ENCODE results near the gene STAG1.
"Not testable (repeated sequence)": the region's sequence is repeated elsewhere in the genome, so short reads cannot be mapped to it uniquely, and the experiment has no call there.

STAG1 gene

GRCh38 chr3:136545664-136546268 lies 206.4 kb downstream of the STAG1 start:
- Histone ChIP-seq H3K4me1 (ENCODE audit: insufficient read depth, low read length) (no peaks in the 10 kb centered on the region), H3K27me3 (ENCODE audit: insufficient read depth, low read length) (no peaks in the 10 kb centered on the region), H3K36me3 (ENCODE audit: insufficient read depth, low read length) (no peaks in the 10 kb centered on the region), H3K4me3 (ENCODE audit: low read length) (no peak overlapping the region), H3K9me3 (ENCODE audit: insufficient read depth, low read depth, low read length) (no peaks in the 10 kb centered on the region), H3K27ac (ENCODE audit: low read depth, low read length) (no peak overlapping the region), H3K9ac (ENCODE audit: low read depth, low read length) (no peak overlapping the region)
- 100% methylated on average over 3 of the region's 3 CpGs for WGBS

GRCh38 chr3:136544532-136544931 lies 207.6 kb downstream of the STAG1 start:
- Histone ChIP-seq H3K36me3 (ENCODE audit: insufficient read depth, low read length) (no peaks in the 10 kb centered on the region), H3K27me3 (ENCODE audit: insufficient read depth, low read length) (no peaks in the 10 kb centered on the region), H3K9me3 (ENCODE audit: insufficient read depth, low read depth, low read length) (no peaks in the 10 kb centered on the region), H3K4me1 (ENCODE audit: insufficient read depth, low read length) (no peaks in the 10 kb centered on the region), H3K4me3 (ENCODE audit: low read length) (no peak overlapping the region), H3K27ac (ENCODE audit: low read depth, low read length) (no peak overlapping the region), H3K9ac (ENCODE audit: low read depth, low read length) (no peak overlapping the region)
- WGBS, result 94% methylated on average over 3 of the region's 3 CpGs

GRCh38 chr3:136543385-136543784 lies 208.8 kb downstream of the STAG1 start:
- Histone ChIP-seq H3K9me3 (ENCODE audit: insufficient read depth, low read depth, low read length) (no peaks in the 10 kb centered on the region), H3K27me3 (ENCODE audit: insufficient read depth, low read length) (no peaks in the 10 kb centered on the region), H3K4me3 (ENCODE audit: low read length) (no peak overlapping the region), H3K4me1 (ENCODE audit: insufficient read depth, low read length) (no peaks in the 10 kb centered on the region), H3K36me3 (ENCODE audit: insufficient read depth, low read length) (no peaks in the 10 kb centered on the region), H3K9ac (ENCODE audit: low read depth, low read length) (no peak overlapping the region), H3K27ac (ENCODE audit: low read depth, low read length) (no peak overlapping the region)
- 93% methylated on average over 2 of the region's 4 CpGs for WGBS

GRCh38 chr3:136535906-136536305 lies 216.3 kb downstream of the STAG1 start:
- no peaks in the 10 kb centered on the region for H3K27me3 ChIP-seq (ENCODE audit: insufficient read depth, low read length)
- no peak overlapping the region for H3K27ac ChIP-seq (ENCODE audit: low read depth, low read length)
- H3K4me1 ChIP-seq (ENCODE audit: insufficient read depth, low read length), result no peaks in the 10 kb centered on the region
- 95% methylated on average over 1 of the region's 3 CpGs for WGBS
- no peaks in the 10 kb centered on the region; the same call in 1 of the 2 replicates for H3K36me3 ChIP-seq (ENCODE audit: insufficient read depth, low read length)
- no peaks in the 10 kb centered on the region for H3K9me3 ChIP-seq (ENCODE audit: insufficient read depth, low read depth, low read length)
- no peak overlapping the region for H3K9ac ChIP-seq (ENCODE audit: low read depth, low read length)
- no peak overlapping the region for H3K4me3 ChIP-seq (ENCODE audit: low read length)

- H3K4me1 ChIP-seq (ENCODE audit: insufficient read depth, low read length), result 0 out of 2 replicates have a peak, but pooled peaks cover 6% of the 10 kb centered on the region
- no peak overlapping the region for H3K27ac ChIP-seq (ENCODE audit: low read depth, low read length)
- 100% methylated on average over 1 of the region's 1 CpG for WGBS
- no peak overlapping the region for H3K9ac ChIP-seq (ENCODE audit: low read depth, low read length)
- no peaks in the 10 kb centered on the region for H3K9me3 ChIP-seq (ENCODE audit: insufficient read depth, low read depth, low read length)
- H3K4me3 ChIP-seq (ENCODE audit: low read length), result no peak overlapping the region
- no peaks in the 10 kb centered on the region; the same call in 1 of the 2 replicates for H3K36me3 ChIP-seq (ENCODE audit: insufficient read depth, low read length)
- no peaks in the 10 kb centered on the region for H3K27me3 ChIP-seq (ENCODE audit: insufficient read depth, low read length)
Measured at GRCh38 chr3:136532766-136533165, 219.4 kb downstream of the STAG1 start.

GRCh38 chr3:136518102-136518501 lies 234.1 kb downstream of the STAG1 start:
- Histone ChIP-seq H3K36me3 (ENCODE audit: insufficient read depth, low read length) (peaks cover 3% of the 10 kb centered on the region; the same call in 1 of the 2 replicates), H3K9me3 (ENCODE audit: insufficient read depth, low read depth, low read length) (no peaks in the 10 kb centered on the region), H3K27me3 (ENCODE audit: insufficient read depth, low read length) (no peaks in the 10 kb centered on the region), H3K4me1 (ENCODE audit: insufficient read depth, low read length) (no peaks in the 10 kb centered on the region), H3K4me3 (ENCODE audit: low read length) (no peak overlapping the region), H3K9ac (ENCODE audit: low read depth, low read length) (no peak overlapping the region), H3K27ac (ENCODE audit: low read depth, low read length) (no peak overlapping the region)
- 97% methylated on average over 1 of the region's 2 CpGs for WGBS

- Histone ChIP-seq H3K9me3 (ENCODE audit: insufficient read depth, low read depth, low read length) (no peaks in the 10 kb centered on the region), H3K36me3 (ENCODE audit: insufficient read depth, low read length) (peaks cover 3% of the 10 kb centered on the region; the same call in 1 of the 2 replicates), H3K4me1 (ENCODE audit: insufficient read depth, low read length) (no peaks in the 10 kb centered on the region), H3K27me3 (ENCODE audit: insufficient read depth, low read length) (no peaks in the 10 kb centered on the region), H3K27ac (ENCODE audit: low read depth, low read length) (no peak overlapping the region), H3K4me3 (ENCODE audit: low read length) (no peak overlapping the region), H3K9ac (ENCODE audit: low read depth, low read length) (no peak overlapping the region)
- WGBS, result 77% methylated on average over 2 of the region's 3 CpGs
Measured at GRCh38 chr3:136516656-136517055, 235.5 kb downstream of the STAG1 start.

- 91% methylated on average over 5 of the region's 5 CpGs for WGBS
- H3K9me3 ChIP-seq (ENCODE audit: insufficient read depth, low read depth, low read length), result no peaks in the 10 kb centered on the region
- no peak overlapping the region for H3K27ac ChIP-seq (ENCODE audit: low read depth, low read length)
- H3K4me1 ChIP-seq (ENCODE audit: insufficient read depth, low read length), result no peaks in the 10 kb centered on the region
- H3K4me3 ChIP-seq (ENCODE audit: low read length), result no peak overlapping the region
- H3K36me3 ChIP-seq (ENCODE audit: insufficient read depth, low read length), result peaks cover 2% of the 10 kb centered on the region; the same call in 1 of the 2 replicates
- no peak overlapping the region for H3K9ac ChIP-seq (ENCODE audit: low read depth, low read length)
- no peaks in the 10 kb centered on the region for H3K27me3 ChIP-seq (ENCODE audit: insufficient read depth, low read length)
Measured at GRCh38 chr3:136516095-136516494, 236.1 kb downstream of the STAG1 start.

GRCh38 chr3:136514533-136514932 lies 237.6 kb downstream of the STAG1 start:
- WGBS, result 96% methylated on average over 7 of the region's 7 CpGs
- H3K9me3 ChIP-seq (ENCODE audit: insufficient read depth, low read depth, low read length); H3K36me3 ChIP-seq (ENCODE audit: insufficient read depth, low read length): not testable (repeated sequence)

GRCh38 chr3:136513367-136513766 lies 238.8 kb downstream of the STAG1 start:
- 87% methylated on average over 2 of the region's 2 CpGs for WGBS
- no peak overlapping the region for H3K9ac ChIP-seq (ENCODE audit: low read depth, low read length)
- no peak overlapping the region for H3K27ac ChIP-seq (ENCODE audit: low read depth, low read length)
- H3K27me3 ChIP-seq (ENCODE audit: insufficient read depth, low read length), result no peaks in the 10 kb centered on the region
- no peaks in the 10 kb centered on the region for H3K9me3 ChIP-seq (ENCODE audit: insufficient read depth, low read depth, low read length)
- no peaks in the 10 kb centered on the region for H3K36me3 ChIP-seq (ENCODE audit: insufficient read depth, low read length)
- H3K4me3 ChIP-seq (ENCODE audit: low read length), result no peak overlapping the region
- H3K4me1 ChIP-seq (ENCODE audit: insufficient read depth, low read length), result no peaks in the 10 kb centered on the region

More at GRCh38 chr3:136514533-136514932, 237.6 kb downstream of the STAG1 start:
- H3K27ac ChIP-seq (ENCODE audit: low read depth, low read length); H3K9ac ChIP-seq (ENCODE audit: low read depth, low read length); H3K4me1 ChIP-seq (ENCODE audit: insufficient read depth, low read length); H3K27me3 ChIP-seq (ENCODE audit: insufficient read depth, low read length); H3K4me3 ChIP-seq (ENCODE audit: low read length): not testable (repeated sequence)

- Histone ChIP-seq H3K4me3 (ENCODE audit: low read length) (no peak overlapping the region), H3K4me1 (ENCODE audit: insufficient read depth, low read length) (no peaks in the 10 kb centered on the region), H3K27ac (ENCODE audit: low read depth, low read length) (no peak overlapping the region), H3K9ac (ENCODE audit: low read depth, low read length) (no peak overlapping the region), H3K27me3 (ENCODE audit: insufficient read depth, low read length) (no peaks in the 10 kb centered on the region), H3K9me3 (ENCODE audit: insufficient read depth, low read depth, low read length) (no peaks in the 10 kb centered on the region), H3K36me3 (ENCODE audit: insufficient read depth, low read length) (no peaks in the 10 kb centered on the region)
- 93% methylated on average over 1 of the region's 1 CpG for WGBS
Measured at GRCh38 chr3:136512381-136512780, 239.8 kb downstream of the STAG1 start.

GRCh38 chr3:136505676-136506075 lies 246.5 kb downstream of the STAG1 start:
- no peak overlapping the region for H3K9ac ChIP-seq (ENCODE audit: low read depth, low read length)
- no peaks in the 10 kb centered on the region; the same call in 1 of the 2 replicates for H3K36me3 ChIP-seq (ENCODE audit: insufficient read depth, low read length)
- 89% methylated on average over 1 of the region's 1 CpG for WGBS
- H3K4me1 ChIP-seq (ENCODE audit: insufficient read depth, low read length), result no peaks in the 10 kb centered on the region
- no peak overlapping the region for H3K4me3 ChIP-seq (ENCODE audit: low read length)
- H3K9me3 ChIP-seq (ENCODE audit: insufficient read depth, low read depth, low read length), result no peaks in the 10 kb centered on the region
- H3K27me3 ChIP-seq (ENCODE audit: insufficient read depth, low read length), result no peaks in the 10 kb centered on the region
- H3K27ac ChIP-seq (ENCODE audit: low read depth, low read length), result no peak overlapping the region

Measured in HUES64 (cell line).